GM18499 (cell line): Measurements from ENCODE around the gene RBM7.

Source experiments
- ATAC-seq: cut with Tn5 transposase; IDR thresholded peaks from one replicate; pipeline ENCODE4 v1.9.1; 2021; ENCODE audit warnings: moderate number of reproducible peaks; ENCODE audit not compliant: insufficient read depth, unreplicated experiment

Gene RBM7

GRCh38 chr11:114440971-114441763 lies 40.7 kb downstream of the RBM7 start:
- no peak for ATAC-seq

- ATAC-seq = no peak
Observed at GRCh38 chr11:114441921-114442320, 41.5 kb downstream of the RBM7 start.

- ATAC-seq = no peak
Observed at GRCh38 chr11:114442536-114442935, 42.1 kb downstream of the RBM7 start.

GRCh38 chr11:114447444-114447843 lies 47.0 kb downstream of the RBM7 start:
- ATAC-seq = no peak

- no peak for ATAC-seq
Observed at GRCh38 chr11:114447892-114448291, 47.4 kb downstream of the RBM7 start.

- no peak for ATAC-seq
Observed at GRCh38 chr11:114448749-114449482, 48.5 kb downstream of the RBM7 start.

GRCh38 chr11:114449845-114450244 lies 49.4 kb downstream of the RBM7 start:
- no peak for ATAC-seq

GRCh38 chr11:114452399-114452798 lies 51.9 kb downstream of the RBM7 start:
- ATAC-seq = no peak
